ENCODE results near the gene ZBTB20. TPM values are rescaled to one million over a fixed set of nuclear protein-coding genes. Genes with fewer than 3 reads are reported as not detected.

Gene ZBTB20
- total RNA-seq, 2 experiments from 2014 or later = 5.2 to 6.4 TPM

DNA sequence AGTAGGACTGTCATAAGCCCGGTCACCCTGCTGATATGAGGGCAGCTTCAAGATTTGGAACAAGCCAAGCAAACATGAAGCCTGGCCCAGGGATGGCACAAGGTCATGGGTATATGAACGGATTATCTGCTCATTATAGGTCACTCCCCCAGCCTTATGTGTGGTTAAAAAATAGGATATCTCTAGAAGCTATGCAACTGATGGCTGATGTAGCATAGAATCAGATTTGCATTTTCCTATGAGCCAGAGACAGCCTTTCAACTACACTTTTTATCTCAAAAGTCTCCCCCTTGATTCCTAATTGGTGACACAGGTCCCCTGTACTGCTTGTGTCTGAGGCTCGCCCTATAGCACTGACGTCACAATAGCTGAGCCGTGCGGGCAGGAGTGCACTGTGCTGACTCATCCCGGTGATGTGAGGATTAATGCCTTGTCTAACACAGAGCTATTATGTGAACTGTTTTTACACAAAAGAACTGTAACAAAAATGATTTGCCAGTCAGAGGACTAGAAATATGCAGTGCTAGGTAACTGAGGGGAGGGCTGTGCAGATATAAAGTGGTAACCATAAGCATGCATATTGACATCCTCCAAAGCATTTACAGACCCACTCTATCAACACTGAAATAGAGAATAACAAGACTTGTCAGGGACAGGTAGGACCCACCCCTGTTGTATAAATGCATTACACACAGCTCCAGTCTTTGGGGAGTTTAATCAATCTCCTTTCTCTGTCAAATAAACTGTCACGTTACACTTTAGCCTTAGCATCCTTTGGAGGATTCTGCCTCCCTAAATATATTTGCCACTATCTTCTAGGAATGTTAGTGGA is 648.3 kb downstream of the ZBTB20 start:
- no peak for DNase-seq
- ATAC-seq = no peak
- POLR2A ChIA-PET = no interaction called here
- H3K27me3 Mint-ChIP-seq = peaks cover 10% of the 10 kb centered on the region
- H3K36me3 Mint-ChIP-seq (ENCODE audit: low read depth) = no peaks in the 10 kb centered on the region
- intact Hi-C loops (cut with DNase I, micrococcal nuclease) = no loop called here
- peaks cover 33% of the 10 kb centered on the region for H3K4me1 Mint-ChIP-seq
- CTCF ChIA-PET = interaction anchor here (0.7 kb wide), 1 partner anchor 170 kb away, joined by 3 read pairs; no protein-coding TSS in a partner anchor
- no peak overlapping the region for H3K27ac Mint-ChIP-seq
- no peak overlapping the region for H3K4me3 Mint-ChIP-seq
- no peaks in the 10 kb centered on the region for H3K9me3 Mint-ChIP-seq (ENCODE audit: low read depth)

DNA sequence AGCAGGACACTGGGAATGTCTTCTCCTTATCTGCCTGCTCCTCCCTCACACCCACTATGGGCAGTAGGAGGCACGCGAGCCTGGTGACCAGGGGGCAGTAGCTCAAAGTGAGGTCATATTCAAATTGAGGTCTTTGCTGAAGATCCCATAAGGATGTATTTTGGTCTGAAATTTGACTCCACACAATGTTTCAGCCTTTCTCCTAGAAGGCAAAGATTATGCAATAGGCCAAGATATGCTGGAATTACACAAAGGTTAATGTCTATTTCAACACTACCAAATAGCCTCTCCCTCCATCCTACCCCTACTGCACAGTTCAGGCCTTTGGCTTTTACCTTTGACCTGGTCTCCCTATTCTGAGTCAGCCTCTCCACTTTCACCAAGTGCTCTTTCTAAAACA is 650.2 kb downstream of the ZBTB20 start:
- POLR2A ChIA-PET = no interaction called here
- intact Hi-C loops (cut with DNase I, micrococcal nuclease) = no loop called here
- Mint-ChIP-seq H3K27me3 (peaks cover 6% of the 10 kb centered on the region), H3K4me3 (no peak overlapping the region), H3K27ac (no peak overlapping the region), H3K36me3 (ENCODE audit: low read depth) (no peaks in the 10 kb centered on the region), H3K9me3 (ENCODE audit: low read depth) (no peaks in the 10 kb centered on the region), H3K4me1 (peaks cover 25% of the 10 kb centered on the region)
- no peak for ATAC-seq
- CTCF ChIA-PET = no interaction called here
- no peak for DNase-seq

- POLR2A ChIA-PET = no interaction called here
- Mint-ChIP-seq H3K27me3 (peaks cover 6% of the 10 kb centered on the region), H3K4me1 (peaks cover 23% of the 10 kb centered on the region), H3K4me3 (no peak overlapping the region), H3K27ac (no peak overlapping the region), H3K36me3 (ENCODE audit: low read depth) (no peaks in the 10 kb centered on the region), H3K9me3 (ENCODE audit: low read depth) (no peaks in the 10 kb centered on the region)
- intact Hi-C loops (cut with DNase I, micrococcal nuclease) = no loop called here
- DNase-seq = no peak
- ATAC-seq = no peak
- CTCF ChIA-PET = no interaction called here
These were observed 650.6 kb downstream of the ZBTB20 start for GRCh38 chr3:114496466-114496865.

- peaks cover 6% of the 10 kb centered on the region for H3K27me3 Mint-ChIP-seq
- H3K36me3 Mint-ChIP-seq (ENCODE audit: low read depth) = no peaks in the 10 kb centered on the region
- DNase-seq (no peak), ATAC-seq (no peak)
- no peaks in the 10 kb centered on the region for H3K9me3 Mint-ChIP-seq (ENCODE audit: low read depth)
- ChIA-PET POLR2A (no interaction called here), CTCF (no interaction called here)
- intact Hi-C loops (cut with DNase I, micrococcal nuclease) = no loop called here
- H3K4me1 Mint-ChIP-seq = peaks cover 22% of the 10 kb centered on the region
- H3K4me3 Mint-ChIP-seq = no peak overlapping the region
- H3K27ac Mint-ChIP-seq = no peak overlapping the region
These were observed 651.1 kb downstream of the ZBTB20 start for GRCh38 chr3:114496021-114496434.

DNA sequence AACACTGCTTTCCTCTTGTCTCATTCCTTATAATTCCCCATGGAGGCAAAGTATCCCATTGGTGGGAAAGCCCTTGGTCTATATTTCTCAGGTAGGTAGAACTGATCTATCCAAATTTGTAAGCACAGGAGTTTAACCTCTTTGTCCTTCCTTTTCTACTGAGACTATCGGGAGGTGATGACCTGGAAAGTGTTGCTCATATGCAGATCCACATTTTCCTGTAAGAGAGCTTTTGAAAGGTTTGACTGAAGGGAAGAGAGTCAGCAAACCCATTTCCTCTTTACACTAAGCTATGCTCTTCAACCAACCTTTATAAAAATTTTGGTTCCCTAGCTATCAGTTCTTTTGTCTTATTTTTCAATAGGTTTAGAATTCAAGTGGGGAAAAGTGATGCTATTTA is 652.6 kb downstream of the ZBTB20 start:
- H3K9me3 Mint-ChIP-seq (ENCODE audit: low read depth) = no peaks in the 10 kb centered on the region
- no peaks in the 10 kb centered on the region for H3K36me3 Mint-ChIP-seq (ENCODE audit: low read depth)
- ChIA-PET CTCF (interaction anchor here (0.6 to 0.8 kb wide), 2 partner anchors 112 to 113 kb away, joined by 3 read pairs; no protein-coding TSS in a partner anchor), POLR2A (no interaction called here)
- H3K4me3 Mint-ChIP-seq = no peak overlapping the region
- intact Hi-C loops (cut with DNase I, micrococcal nuclease) = no loop called here
- peaks cover 3% of the 10 kb centered on the region for H3K27me3 Mint-ChIP-seq
- peaks cover 10% of the 10 kb centered on the region for H3K4me1 Mint-ChIP-seq
- H3K27ac Mint-ChIP-seq = no peak overlapping the region
- DNase-seq (no peak), ATAC-seq (peak; percentile 55)

DNA sequence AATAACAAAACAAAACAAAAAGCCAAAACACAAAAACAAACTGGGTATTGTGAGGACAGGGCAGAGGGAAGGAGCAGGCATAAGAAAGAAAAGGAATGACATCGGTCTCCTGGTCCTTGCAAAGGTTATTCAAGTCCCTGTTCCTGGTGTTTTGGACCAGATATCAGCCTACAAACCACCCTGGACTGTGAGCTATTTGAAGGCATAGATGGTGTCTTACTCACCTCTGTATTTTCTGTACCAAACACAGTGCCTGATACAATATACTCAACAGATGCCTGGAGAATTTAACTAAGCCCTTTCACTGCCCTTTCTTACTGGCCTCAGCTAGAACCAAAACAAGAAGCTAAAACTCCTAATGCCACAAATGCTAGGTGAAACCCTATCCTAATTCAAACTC is 656.3 kb downstream of the ZBTB20 start:
- ATAC-seq (no peak), DNase-seq (no peak)
- ChIA-PET CTCF (no interaction called here), POLR2A (no interaction called here)
- intact Hi-C loops (cut with DNase I, micrococcal nuclease) = no loop called here
- H3K27me3 Mint-ChIP-seq = no peaks in the 10 kb centered on the region
- H3K36me3 Mint-ChIP-seq (ENCODE audit: low read depth) = no peaks in the 10 kb centered on the region
- no peak overlapping the region for H3K4me3 Mint-ChIP-seq
- peaks cover 10% of the 10 kb centered on the region for H3K4me1 Mint-ChIP-seq
- H3K27ac Mint-ChIP-seq = no peak overlapping the region
- H3K9me3 Mint-ChIP-seq (ENCODE audit: low read depth) = no peaks in the 10 kb centered on the region

DNA sequence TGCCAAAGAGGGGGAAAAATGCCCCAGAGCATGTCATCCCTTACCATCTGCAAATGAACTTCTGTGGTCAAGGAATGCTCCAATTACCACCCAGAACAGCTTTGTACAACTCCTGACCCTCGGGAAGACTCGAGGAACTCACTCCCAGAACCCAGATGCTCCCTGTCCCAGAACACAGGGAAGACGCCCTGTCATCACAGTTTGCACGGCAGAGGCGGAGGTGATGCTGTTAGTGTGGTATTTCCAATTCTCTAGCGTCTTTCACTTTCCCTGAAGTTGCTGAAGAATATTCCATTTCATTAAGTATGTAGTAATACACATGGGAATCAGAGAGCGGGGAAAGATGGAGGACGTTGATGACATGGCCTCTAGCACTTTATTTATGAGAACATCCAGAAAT is 659.6 kb downstream of the ZBTB20 start:
- Mint-ChIP-seq H3K4me3 (no peak overlapping the region), H3K9me3 (ENCODE audit: low read depth) (no peaks in the 10 kb centered on the region), H3K27ac (no peak overlapping the region), H3K4me1 (no peaks in the 10 kb centered on the region), H3K27me3 (no peaks in the 10 kb centered on the region), H3K36me3 (ENCODE audit: low read depth) (no peaks in the 10 kb centered on the region)
- ATAC-seq (no peak), DNase-seq (no peak)
- intact Hi-C loops (cut with DNase I, micrococcal nuclease) = no loop called here
- ChIA-PET POLR2A (no interaction called here), CTCF (no interaction called here)

- no peak for DNase-seq
- no peak for ATAC-seq
- no peak overlapping the region for H3K27ac Mint-ChIP-seq
- intact Hi-C loops (cut with DNase I, micrococcal nuclease) = no loop called here
- no peaks in the 10 kb centered on the region for H3K27me3 Mint-ChIP-seq
- H3K4me1 Mint-ChIP-seq = peaks cover 16% of the 10 kb centered on the region
- H3K9me3 Mint-ChIP-seq (ENCODE audit: low read depth) = no peaks in the 10 kb centered on the region
- no peaks in the 10 kb centered on the region for H3K36me3 Mint-ChIP-seq (ENCODE audit: low read depth)
- ChIA-PET POLR2A (no interaction called here), CTCF (interaction anchor here (0.6 to 1.1 kb wide), 4 partner anchors 16 to 137 kb away, joined by 3 to 4 read pairs (median 4); no protein-coding TSS in a partner anchor)
- no peak overlapping the region for H3K4me3 Mint-ChIP-seq
These were observed 662.2 kb downstream of the ZBTB20 start for GRCh38 chr3:114484919-114485318.

DNA sequence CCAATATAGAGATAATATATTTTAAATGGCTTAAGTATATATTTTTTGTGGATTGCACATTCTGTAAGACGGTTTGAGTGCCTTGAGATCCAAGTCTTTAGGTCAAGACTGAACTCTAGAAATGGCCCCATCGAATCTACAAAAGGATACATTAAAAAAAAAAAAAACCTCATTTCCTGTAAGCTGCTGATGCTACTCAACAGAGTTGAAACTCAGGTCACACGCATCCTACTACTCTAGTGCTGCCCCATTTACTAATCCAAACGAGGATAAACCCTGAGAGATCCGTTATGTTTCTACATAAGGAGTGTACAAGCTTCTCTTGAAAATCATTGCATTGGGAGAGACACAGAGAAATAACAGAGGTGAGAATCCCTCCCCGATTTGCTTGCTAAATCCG is 666.0 kb downstream of the ZBTB20 start:
- ChIA-PET POLR2A (no interaction called here), CTCF (interaction anchor here (0.6 kb wide), 1 partner anchor 17 kb away, joined by 3 read pairs; no protein-coding TSS in a partner anchor)
- intact Hi-C loops (cut with DNase I, micrococcal nuclease) = no loop called here
- H3K4me3 Mint-ChIP-seq = no peak overlapping the region
- H3K27me3 Mint-ChIP-seq = no peaks in the 10 kb centered on the region
- no peaks in the 10 kb centered on the region for H3K9me3 Mint-ChIP-seq (ENCODE audit: low read depth)
- no peaks in the 10 kb centered on the region for H3K36me3 Mint-ChIP-seq (ENCODE audit: low read depth)
- DNase-seq (no peak), ATAC-seq (no peak)
- H3K27ac Mint-ChIP-seq = no peak overlapping the region
- peaks cover 16% of the 10 kb centered on the region for H3K4me1 Mint-ChIP-seq

DNA sequence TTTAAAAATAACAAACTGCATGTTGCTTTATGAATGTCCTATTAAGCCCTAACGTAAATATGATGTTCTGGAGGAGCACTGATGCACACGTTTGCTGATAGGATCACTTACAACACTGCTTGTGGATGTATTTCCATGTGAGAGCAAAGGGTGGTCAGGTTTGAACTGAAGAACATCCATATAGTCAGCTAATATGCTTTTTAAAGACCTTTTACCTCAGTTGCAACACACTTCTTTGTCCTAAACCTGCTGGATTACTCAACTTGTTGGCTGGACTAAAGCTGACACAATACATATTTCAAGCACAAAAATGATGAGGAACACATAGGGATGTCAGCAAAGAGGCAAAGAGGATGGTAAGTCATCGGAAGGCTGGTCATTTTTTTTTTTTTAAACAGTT is 666.6 kb downstream of the ZBTB20 start:
- no peak overlapping the region for H3K4me3 Mint-ChIP-seq
- CTCF ChIA-PET = interaction anchor here (0.6 to 0.7 kb wide), 2 partner anchors 16 to 802 kb away, joined by 3 to 4 read pairs; no protein-coding TSS in a partner anchor
- intact Hi-C loops (cut with DNase I, micrococcal nuclease) = no loop called here
- ATAC-seq (no peak), DNase-seq (no peak)
- no peaks in the 10 kb centered on the region for H3K9me3 Mint-ChIP-seq (ENCODE audit: low read depth)
- H3K4me1 Mint-ChIP-seq = peaks cover 16% of the 10 kb centered on the region
- POLR2A ChIA-PET = no interaction called here
- H3K27ac Mint-ChIP-seq = no peak overlapping the region
- no peaks in the 10 kb centered on the region for H3K36me3 Mint-ChIP-seq (ENCODE audit: low read depth)
- no peaks in the 10 kb centered on the region for H3K27me3 Mint-ChIP-seq

DNA sequence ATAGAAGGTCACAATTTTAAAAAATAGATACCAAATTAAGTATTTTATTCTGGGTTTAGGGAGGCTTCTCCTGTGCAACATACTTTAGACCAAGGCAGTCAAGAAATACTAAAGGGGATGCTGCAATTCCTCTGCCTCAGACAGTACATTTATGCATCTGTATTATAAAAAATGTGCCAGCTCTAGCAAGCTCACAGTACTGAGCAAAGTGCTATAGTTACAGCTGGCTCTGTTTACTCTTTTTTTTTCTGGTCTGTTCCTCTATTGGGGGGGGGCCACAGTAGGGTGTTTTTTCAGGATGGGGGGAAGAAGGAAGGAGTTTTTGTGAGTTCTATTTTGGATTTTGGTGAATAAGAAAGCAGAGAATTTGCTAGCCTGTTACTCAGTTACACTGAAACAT is 668.3 kb downstream of the ZBTB20 start:
- intact Hi-C loops (cut with DNase I, micrococcal nuclease) = no loop called here
- CTCF ChIA-PET = no interaction called here
- POLR2A ChIA-PET = no interaction called here

GRCh38 chr3:114476511-114476910 is 670.6 kb downstream of the ZBTB20 start:
- Mint-ChIP-seq H3K27ac (no peak overlapping the region), H3K27me3 (no peaks in the 10 kb centered on the region), H3K4me3 (no peak overlapping the region), H3K36me3 (ENCODE audit: low read depth) (no peaks in the 10 kb centered on the region), H3K9me3 (ENCODE audit: low read depth) (no peaks in the 10 kb centered on the region), H3K4me1 (peaks cover 7% of the 10 kb centered on the region)
- ChIA-PET CTCF (interaction anchor here (1.1 kb wide), 1 partner anchor 266 kb away, joined by 3 read pairs; no protein-coding TSS in a partner anchor), POLR2A (no interaction called here)
- no peak for DNase-seq
- no peak for ATAC-seq
- intact Hi-C loops (cut with DNase I, micrococcal nuclease) = no loop called here

More for the DNA sequence above, 668.3 kb downstream of the ZBTB20 start:
- Mint-ChIP-seq H3K36me3 (ENCODE audit: low read depth) (no peaks in the 10 kb centered on the region), H3K4me1 (peaks cover 16% of the 10 kb centered on the region), H3K27me3 (no peaks in the 10 kb centered on the region), H3K27ac (no peak overlapping the region), H3K9me3 (ENCODE audit: low read depth) (no peaks in the 10 kb centered on the region), H3K4me3 (no peak overlapping the region)
- no peak for ATAC-seq
- DNase-seq = no peak
